ENCODE measurements around the gene IL2RG.

- TF ChIP-seq POLR2AphosphoS5 (IDR thresholded peaks at IDR 0.05): no peak
- TF ChIP-seq CTCF (IDR thresholded peaks at IDR 0.05): no peak
- TF ChIP-seq POLR2A (IDR thresholded peaks at IDR 0.05): no peak
Observed at GRCh38 chrX:71107762-71108360, 3.5 kb downstream of the IL2RG start.

Data from upper lobe of left lung (tissue), 4 donors.